Pancreas (tissue), 10 donors: ENCODE data around the gene GALNT7. TPM values are rescaled to one million over a fixed set of nuclear protein-coding genes. Genes with fewer than 3 reads are reported as not detected.

Experiments
- ATAC-seq, 4 donors: fragments of 200-7000 bp; cut with Tn5 transposase; one replicate each; pipeline versions ENCODE4 v1.8.0 to v1.9.1; 2020; ENCODE audit warnings: mild to moderate bottlenecking in 4 of 4, moderate library complexity in 4 of 4
- DNase-seq, 6 donors: peaks; one replicate each; pipeline ENCODE4 v3.0.0-alpha.2; 2020
- FAIRE-seq: peaks from 2 replicates; lab custom pipeline; 2012; peaks lifted over from hg19 to GRCh38; lab: Jason Lieb, UNC
- H3K27ac ChIP-seq, 4 donors: fragments of 200-600 bp; sonication (generic); 1 replicate in 3 of 4; 2 replicates in 1 of 4; pipeline versions ENCODE4 v1.5.0 to v1.8.0; 2020
- H3K27me3 ChIP-seq, 4 donors: fragments of 200-600 bp; one replicate each; pipeline ENCODE4 v1.8.0; 2021
- H3K36me3 ChIP-seq, 3 donors: fragments of 200-600 bp; sonication (generic) in 1 of 3; one replicate each; pipeline versions ENCODE4 v1.5.0 to v1.8.0; 2020 to 2021
- H3K4me1 ChIP-seq, 3 donors: fragments of 200-600 bp; one replicate each; pipeline ENCODE4 v1.8.0; 2021
- H3K4me3 ChIP-seq, 4 donors: fragments of 200-600 bp; sonication (generic) in 2 of 4; one replicate each; pipeline versions ENCODE4 v1.5.0 to v1.8.0; 2020 to 2021
- H3K9me3 ChIP-seq, 4 donors: fragments of 200-600 bp; one replicate each; pipeline ENCODE4 v1.8.0; 2021
- WGBS, 2 donors: extraction: QIAGEN DNeasy Blood & Tissue Kit; methylation state at CpG; one replicate each; pipeline ENCODE4 v1.1.7; 2013; 5-methylcytosine and 5-hydroxymethylcytosine counted together
- intact Hi-C, 3 donors: fragments of 100-400 bp; cut with DNase I; formaldehyde crosslinking; loops; one replicate each; pipeline versions ENCODE4 v1.11.1 to v1.14.2; 2022
- polyA plus RNA-seq, 2 donors: library from polyadenylated mRNA; stranded (reverse); fragments of 200-250 nt; gene quantifications; one replicate each; pipeline ENCODE4 v1.2.3, GENCODE V29; 2013
- total RNA-seq, 6 donors: library from RNA; stranded (reverse); fragmentation: NEBNext Ultra II Directional in 4 of 6; extraction: Animal tissue kit (Norgen Biotek cat#: 25700) in 4 of 6; gene quantifications; one replicate each; pipeline versions ENCODE4 v1.2.1 to v1.2.4, GENCODE V29; 2021 to 2023
- TF ChIP-seq, protein P1 (sequence below), 4 donors: fragments of 200-600 bp; sonication (generic) in 3 of 4; IDR thresholded peaks; one replicate each; pipeline versions ENCODE4 v1.5.0 to v1.8.0; 2021; ENCODE audit warnings: antibody characterized with exemption in 4 of 4
- donor health status: healthy with polysubstance abuse.
- donor health status: DM: no; HTN: no; CAD: no; lungs with moderate emphysema.
- donor health status: DM: no; HTN: no; CAD: no.
- donor health status: control.
- donor health status: control.
- donor health status: Bipolar disorder and iron deficiency.
- donor health status: DM: yes; HTN: yes; CAD: no.
- donor health status: DM: no; HTN: no; CAD: no.
- donor health status: DM: no; HTN: no; CAD: no.
- donor health status: DM: yes; HTN: yes; CAD: no.

Gene GALNT7
- total and polyA plus RNA-seq, 8 donors: 5.7 to 31.2 (median 23.0) TPM

DNA sequence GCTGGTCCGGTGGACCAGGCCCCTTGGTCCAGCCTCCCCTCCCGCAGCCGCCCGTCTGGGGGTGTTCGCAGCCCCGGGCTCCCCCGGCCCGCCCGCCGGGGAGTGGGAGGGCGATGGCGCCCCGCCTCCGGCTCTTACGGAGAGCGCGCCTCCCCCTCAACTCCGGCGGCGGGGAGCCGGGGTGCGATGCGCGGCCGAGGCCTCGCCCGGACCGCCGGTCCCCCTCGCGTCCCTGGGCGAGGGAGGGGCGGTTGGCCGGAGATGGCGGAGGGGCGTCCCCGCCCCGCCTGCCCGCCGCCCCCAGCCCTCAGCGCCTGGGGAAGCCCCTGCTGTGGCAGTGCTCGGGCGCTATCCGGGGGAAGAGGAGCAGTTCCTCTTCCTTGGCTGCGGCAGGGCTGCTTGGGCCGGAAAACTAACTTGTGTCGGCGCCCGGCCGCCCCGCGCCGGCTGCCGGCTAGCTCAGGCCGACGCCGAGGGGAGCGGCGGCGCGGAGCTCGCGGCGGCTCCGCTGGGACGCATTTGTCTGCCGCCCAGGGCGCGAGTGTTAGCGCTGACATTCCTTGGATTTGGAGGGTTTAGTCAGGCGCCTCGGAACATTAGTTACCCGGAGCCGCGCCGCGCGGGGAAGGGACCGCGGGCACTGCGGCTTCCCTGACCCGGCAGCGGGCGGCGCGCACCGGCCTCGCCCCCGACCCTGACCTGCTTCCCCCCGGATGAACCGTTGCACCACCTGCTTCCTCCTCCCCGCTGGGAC is 994 bp downstream of the GALNT7 start:
- Histone ChIP-seq H3K9me3 (no peaks in the 10 kb centered on the region), H3K27ac (peak overlapping the region; percentile 84 to 95 (median 93)), H3K36me3 (no peaks in the 10 kb centered on the region), H3K27me3 (no peaks in the 10 kb centered on the region), H3K4me3 (peak overlapping the region; percentile 80 to 92 (median 90)), H3K4me1 (peaks cover 0 to 28% (median 10%) of the 10 kb centered on the region in 3 donors)
- intact Hi-C loops: no loop called here
- 0% methylated on average over 61 to 92 of the region's 92 CpGs for WGBS, 2 donors
- DNase-seq (peak; percentile 38 to 85 (median 66)), ATAC-seq (peak; percentile 33 to 59 (median 50)), FAIRE-seq (no peak)
- TF ChIP-seq, protein P1, sequence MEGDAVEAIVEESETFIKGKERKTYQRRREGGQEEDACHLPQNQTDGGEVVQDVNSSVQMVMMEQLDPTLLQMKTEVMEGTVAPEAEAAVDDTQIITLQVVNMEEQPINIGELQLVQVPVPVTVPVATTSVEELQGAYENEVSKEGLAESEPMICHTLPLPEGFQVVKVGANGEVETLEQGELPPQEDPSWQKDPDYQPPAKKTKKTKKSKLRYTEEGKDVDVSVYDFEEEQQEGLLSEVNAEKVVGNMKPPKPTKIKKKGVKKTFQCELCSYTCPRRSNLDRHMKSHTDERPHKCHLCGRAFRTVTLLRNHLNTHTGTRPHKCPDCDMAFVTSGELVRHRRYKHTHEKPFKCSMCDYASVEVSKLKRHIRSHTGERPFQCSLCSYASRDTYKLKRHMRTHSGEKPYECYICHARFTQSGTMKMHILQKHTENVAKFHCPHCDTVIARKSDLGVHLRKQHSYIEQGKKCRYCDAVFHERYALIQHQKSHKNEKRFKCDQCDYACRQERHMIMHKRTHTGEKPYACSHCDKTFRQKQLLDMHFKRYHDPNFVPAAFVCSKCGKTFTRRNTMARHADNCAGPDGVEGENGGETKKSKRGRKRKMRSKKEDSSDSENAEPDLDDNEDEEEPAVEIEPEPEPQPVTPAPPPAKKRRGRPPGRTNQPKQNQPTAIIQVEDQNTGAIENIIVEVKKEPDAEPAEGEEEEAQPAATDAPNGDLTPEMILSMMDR (IDR thresholded peaks at IDR 0.05): no peak

DNA sequence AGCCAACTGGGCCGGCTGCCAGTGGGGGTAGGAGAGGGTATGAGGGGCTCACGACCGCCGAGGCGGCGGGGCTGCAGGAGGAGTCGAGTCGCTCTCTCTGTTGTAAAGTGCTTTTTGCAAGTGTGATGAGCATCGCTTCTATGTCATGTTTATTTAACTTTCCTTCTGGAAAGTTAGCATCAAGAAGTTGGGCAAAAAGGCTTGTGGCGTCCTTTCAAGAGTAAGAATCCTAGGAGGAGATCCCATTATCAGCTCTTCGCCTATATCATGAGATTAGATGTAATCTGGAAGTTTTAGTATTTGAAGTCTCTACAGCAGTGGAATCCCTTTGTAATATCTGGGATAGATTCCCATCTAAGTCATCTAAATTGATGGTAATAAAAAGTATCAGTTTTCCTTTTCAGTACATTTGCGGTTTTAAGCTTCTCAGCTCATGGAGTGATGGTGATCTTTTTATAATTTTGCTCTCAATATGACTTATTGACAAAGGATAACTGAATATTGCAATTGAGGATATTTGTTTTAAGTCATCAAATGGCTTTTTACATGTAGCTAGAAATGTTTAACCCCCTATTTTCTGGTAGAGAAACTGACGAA is 1.7 kb downstream of the GALNT7 start:
- intact Hi-C loops: no loop called here
- no peak for ATAC-seq
- Histone ChIP-seq H3K9me3 (no peaks in the 10 kb centered on the region), H3K27ac (peak overlapping the region; percentile 84 to 95 (median 93)), H3K27me3 (no peaks in the 10 kb centered on the region), H3K4me1 (peaks cover 4 to 33% (median 11%) of the 10 kb centered on the region in 3 donors), H3K36me3 (no peaks in the 10 kb centered on the region), H3K4me3 (peak overlapping the region; percentile 80 to 92 (median 90))
- TF ChIP-seq, protein P1 (IDR thresholded peaks at IDR 0.05): no peak
- FAIRE-seq: no peak
- 8 to 9% methylated on average over 13 of the region's 13 CpGs for WGBS, 2 donors
- no peak for DNase-seq

DNA sequence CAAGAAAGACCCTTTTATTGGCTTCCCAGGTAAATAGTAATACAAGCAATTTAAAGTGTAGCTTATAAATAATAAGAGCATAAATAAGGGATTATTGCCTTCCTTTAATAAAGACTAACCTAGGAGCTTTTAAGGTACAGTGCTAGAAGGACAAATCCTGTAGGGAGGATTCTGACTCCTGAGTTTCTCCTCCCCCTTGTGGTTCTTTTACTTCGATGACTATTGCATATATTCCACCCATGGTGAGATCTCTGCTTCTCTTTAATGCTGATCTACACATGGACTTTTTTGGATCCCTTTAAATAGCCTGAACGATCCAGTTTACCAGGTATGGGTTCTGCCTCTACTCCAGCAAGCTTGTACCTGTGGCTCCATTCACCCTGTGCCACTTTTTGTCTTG is 2.5 kb downstream of the GALNT7 start:
- H3K27me3 ChIP-seq: no peaks in the 10 kb centered on the region
- H3K4me3 ChIP-seq: no peak overlapping the region
- FAIRE-seq (no peak), DNase-seq (no peak), ATAC-seq (no peak)
- H3K27ac ChIP-seq: no peak overlapping the region
- 20 to 32% methylated on average over 2 of the region's 2 CpGs for WGBS, 2 donors
- H3K36me3 ChIP-seq: no peaks in the 10 kb centered on the region
- H3K9me3 ChIP-seq: no peaks in the 10 kb centered on the region
- H3K4me1 ChIP-seq: peaks cover 4 to 33% (median 11%) of the 10 kb centered on the region in 3 donors
- TF ChIP-seq, protein P1 (IDR thresholded peaks at IDR 0.05): peak in 1 of 4 donors; percentile 18
- intact Hi-C loops: no loop called here

DNA sequence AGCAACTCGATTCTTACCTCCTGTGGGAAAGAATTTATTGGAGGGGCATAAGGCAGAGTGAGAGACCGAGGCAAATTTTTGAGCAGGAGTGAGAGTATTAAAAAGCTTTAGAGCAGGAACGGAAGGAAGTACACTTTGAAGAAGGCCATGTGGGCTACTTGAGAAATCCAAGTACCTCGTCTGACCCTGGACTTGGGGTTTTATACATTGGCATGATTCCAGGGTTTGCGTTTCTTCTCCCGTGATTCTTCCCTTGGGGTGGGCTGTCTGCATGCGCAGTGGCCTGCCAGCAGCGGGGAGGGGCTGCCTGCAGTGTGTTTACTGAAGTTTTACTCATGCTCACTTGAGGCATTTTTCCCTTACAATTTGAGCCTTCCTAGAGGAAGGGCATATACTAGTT is 3.4 kb downstream of the GALNT7 start:
- ATAC-seq (no peak), FAIRE-seq (no peak), DNase-seq (no peak)
- 75 to 78% methylated on average over 8 of the region's 8 CpGs for WGBS, 2 donors
- Histone ChIP-seq H3K9me3 (no peaks in the 10 kb centered on the region), H3K27ac (no peak overlapping the region), H3K4me1 (peaks cover 4 to 33% (median 11%) of the 10 kb centered on the region in 3 donors), H3K27me3 (no peaks in the 10 kb centered on the region), H3K4me3 (no peak overlapping the region), H3K36me3 (no peaks in the 10 kb centered on the region)
- intact Hi-C loops: no loop called here
- TF ChIP-seq, protein P1 (IDR thresholded peaks at IDR 0.05): no peak
